Central memory CD8-positive, alpha-beta T cell (primary cell): ENCODE results near the gene ANAPC16.
A peak's percentile ranks its signal among the peaks of the same experiment; 100 is the strongest.

ENCODE experiments used
- ATAC-seq: fragments of 150-1000 bp; cut with Tn5 transposase; replicated peaks from 2 replicates; pipeline ENCODE4 v1.10.0; 2022; ENCODE audit warnings: mild to moderate bottlenecking, moderate FRiP score, moderate number of reproducible peaks; ENCODE audit not compliant: poor library complexity, severe bottlenecking; ENCODE audit errors: extremely low read depth
- DNase-seq, 2 donors: peaks; one replicate each; pipeline ENCODE4 v3.0.0; 2021; ENCODE audit warnings: low spot score in 2 of 2
- H3K27ac Mint-ChIP-seq: one replicate; pipeline ENCODE4 v1.8.0; 2022; ENCODE audit warnings: low read depth, mild to moderate bottlenecking, moderate library complexity, mixed read lengths
- H3K27me3 Mint-ChIP-seq: one replicate; pipeline ENCODE4 v1.8.0; 2022; ENCODE audit warnings: mixed read lengths
- H3K36me3 Mint-ChIP-seq: one replicate; pipeline ENCODE4 v1.8.0; 2022; ENCODE audit warnings: mild to moderate bottlenecking, moderate library complexity, mixed read lengths; ENCODE audit not compliant: insufficient read depth
- H3K4me1 Mint-ChIP-seq: one replicate; pipeline ENCODE4 v1.8.0; 2022; ENCODE audit warnings: mixed read lengths
- H3K4me3 Mint-ChIP-seq: one replicate; pipeline ENCODE4 v1.8.0; 2022; ENCODE audit warnings: mild to moderate bottlenecking, moderate library complexity, mixed read lengths
- H3K9me3 Mint-ChIP-seq: one replicate; pipeline ENCODE4 v1.8.0; 2022; ENCODE audit warnings: mixed read lengths

Gene ANAPC16

GRCh38 chr10:72215611-72216549 lies at the start of gene ANAPC16, which contains the start of gene ASCC1:
Gene ANAPC16 (plus strand): TSS chr10:72216012. CDS start chr10:72223915, 7,903 bp downstream.
Gene ASCC1 (minus strand): TSS chr10:72216276. CDS start chr10:72213298, 2,978 bp downstream.
- ATAC-seq (peak; percentile 85), DNase-seq (peak; percentile 93 to 95)
- peaks cover 19% of the 10 kb centered on the region for H3K4me1 Mint-ChIP-seq
- H3K27me3 Mint-ChIP-seq = no peaks in the 10 kb centered on the region
- H3K36me3 Mint-ChIP-seq = peaks cover 35% of the 10 kb centered on the region
- H3K4me3 Mint-ChIP-seq = peak within 1 kb of the TSS; percentile 82
- H3K27ac Mint-ChIP-seq = peak within 1 kb of the TSS; percentile 90
- H3K9me3 Mint-ChIP-seq = no peaks in the 10 kb centered on the region

DNA sequence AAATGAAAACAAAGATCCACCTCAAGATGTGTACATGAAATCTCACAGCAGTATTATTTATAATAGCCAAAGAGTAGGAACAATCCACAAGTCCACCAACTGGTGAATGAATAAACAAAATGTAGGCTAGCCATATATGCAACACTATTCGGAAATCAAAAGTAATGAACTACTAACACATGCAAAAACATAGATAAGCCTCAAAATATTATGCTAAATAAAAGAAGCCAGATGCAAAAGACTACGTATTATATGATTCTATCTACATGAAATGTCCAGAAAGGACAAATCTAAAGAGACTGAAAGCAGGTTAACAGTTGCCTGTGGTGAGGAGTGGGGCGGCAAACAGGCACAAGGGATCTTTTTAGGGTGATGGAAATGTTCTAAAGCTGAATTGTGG lies 48.7 kb upstream of the ANAPC16 start:
- DNase-seq = no peak
- H3K4me3 Mint-ChIP-seq = no peak overlapping the region
- H3K36me3 Mint-ChIP-seq = peaks cover 2% of the 10 kb centered on the region
- ATAC-seq = no peak
- H3K27ac Mint-ChIP-seq = no peak overlapping the region
- peaks cover 6% of the 10 kb centered on the region for H3K4me1 Mint-ChIP-seq
- no peaks in the 10 kb centered on the region for H3K27me3 Mint-ChIP-seq
- no peaks in the 10 kb centered on the region for H3K9me3 Mint-ChIP-seq

DNA sequence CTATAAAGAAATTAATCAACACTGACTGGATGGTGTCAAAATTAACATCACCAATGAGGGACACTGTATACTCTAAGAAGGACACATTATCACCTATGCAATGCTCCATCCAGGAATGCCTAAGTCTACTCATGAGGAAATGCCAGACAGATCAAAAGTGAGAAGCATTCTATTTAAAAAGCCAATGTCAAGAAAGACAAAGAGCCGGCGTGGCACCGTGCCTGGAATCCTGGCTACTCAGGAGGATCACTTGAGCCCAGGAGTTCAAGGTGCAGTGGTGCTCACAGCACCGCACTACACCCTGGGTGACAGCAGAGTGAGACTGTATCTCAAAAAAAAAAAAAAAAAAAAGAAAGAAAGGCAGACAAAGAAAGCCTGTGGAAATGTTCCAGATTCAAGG lies 45.5 kb upstream of the ANAPC16 start:
- DNase-seq = no peak
- Mint-ChIP-seq H3K4me1 (peaks cover 6% of the 10 kb centered on the region), H3K36me3 (peaks cover 2% of the 10 kb centered on the region), H3K27me3 (no peaks in the 10 kb centered on the region), H3K4me3 (no peak overlapping the region), H3K27ac (peak overlapping the region; percentile 69), H3K9me3 (no peaks in the 10 kb centered on the region)
- ATAC-seq = no peak

DNA sequence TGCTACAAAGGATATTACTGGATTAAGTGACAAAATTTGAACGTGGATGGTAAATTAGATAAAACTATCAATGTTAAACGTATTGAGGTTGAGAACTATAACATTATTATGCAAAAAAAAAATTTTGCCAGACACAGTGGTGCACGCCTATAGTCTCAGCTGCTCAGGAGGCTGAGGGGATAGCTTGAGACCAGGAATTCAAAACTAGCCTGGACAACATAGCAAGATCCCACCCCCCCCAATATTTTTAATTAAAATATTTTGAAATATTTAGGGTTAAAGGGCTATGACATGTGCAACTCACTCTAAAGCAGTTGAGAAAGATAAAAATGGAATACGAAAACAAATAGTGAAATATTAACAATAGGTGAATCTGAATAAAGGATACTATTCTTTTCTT lies 45.1 kb upstream of the ANAPC16 start:
- Mint-ChIP-seq H3K4me3 (no peak overlapping the region), H3K4me1 (peaks cover 6% of the 10 kb centered on the region), H3K36me3 (peaks cover 2% of the 10 kb centered on the region), H3K27me3 (no peaks in the 10 kb centered on the region), H3K27ac (peak overlapping the region; percentile 78), H3K9me3 (no peaks in the 10 kb centered on the region)
- DNase-seq (no peak), ATAC-seq (no peak)

- no peak overlapping the region for H3K4me3 Mint-ChIP-seq
- peak overlapping the region; percentile 78 for H3K27ac Mint-ChIP-seq
- ATAC-seq = no peak
- no peaks in the 10 kb centered on the region for H3K9me3 Mint-ChIP-seq
- H3K36me3 Mint-ChIP-seq = peaks cover 2% of the 10 kb centered on the region
- no peaks in the 10 kb centered on the region for H3K27me3 Mint-ChIP-seq
- H3K4me1 Mint-ChIP-seq = peaks cover 6% of the 10 kb centered on the region
- no peak for DNase-seq
Measured at GRCh38 chr10:72171175-72171630, 44.6 kb upstream of the ANAPC16 start.

DNA sequence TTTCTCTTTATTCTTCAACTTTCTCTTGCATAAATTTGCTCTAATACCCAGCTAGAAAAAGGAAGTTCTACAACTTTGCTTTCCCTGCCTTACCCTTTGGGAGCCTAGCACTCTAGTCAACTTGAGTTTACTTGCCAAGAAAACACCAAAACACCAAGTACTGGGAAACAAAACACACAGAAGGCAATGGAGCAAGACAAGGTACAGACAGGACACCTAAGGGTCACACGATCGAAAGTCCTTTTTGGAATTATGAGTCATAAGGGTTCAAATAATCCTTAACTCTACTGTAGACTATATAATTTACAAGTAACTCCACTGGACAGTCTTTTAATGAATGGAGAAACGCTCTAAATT lies 42.6 kb upstream of the ANAPC16 start:
- no peaks in the 10 kb centered on the region for H3K9me3 Mint-ChIP-seq
- H3K27me3 Mint-ChIP-seq = no peaks in the 10 kb centered on the region
- peaks cover 2% of the 10 kb centered on the region for H3K36me3 Mint-ChIP-seq
- ATAC-seq (no peak), DNase-seq (no peak)
- peaks cover 6% of the 10 kb centered on the region for H3K4me1 Mint-ChIP-seq
- no peak overlapping the region for H3K4me3 Mint-ChIP-seq
- H3K27ac Mint-ChIP-seq = no peak overlapping the region

DNA sequence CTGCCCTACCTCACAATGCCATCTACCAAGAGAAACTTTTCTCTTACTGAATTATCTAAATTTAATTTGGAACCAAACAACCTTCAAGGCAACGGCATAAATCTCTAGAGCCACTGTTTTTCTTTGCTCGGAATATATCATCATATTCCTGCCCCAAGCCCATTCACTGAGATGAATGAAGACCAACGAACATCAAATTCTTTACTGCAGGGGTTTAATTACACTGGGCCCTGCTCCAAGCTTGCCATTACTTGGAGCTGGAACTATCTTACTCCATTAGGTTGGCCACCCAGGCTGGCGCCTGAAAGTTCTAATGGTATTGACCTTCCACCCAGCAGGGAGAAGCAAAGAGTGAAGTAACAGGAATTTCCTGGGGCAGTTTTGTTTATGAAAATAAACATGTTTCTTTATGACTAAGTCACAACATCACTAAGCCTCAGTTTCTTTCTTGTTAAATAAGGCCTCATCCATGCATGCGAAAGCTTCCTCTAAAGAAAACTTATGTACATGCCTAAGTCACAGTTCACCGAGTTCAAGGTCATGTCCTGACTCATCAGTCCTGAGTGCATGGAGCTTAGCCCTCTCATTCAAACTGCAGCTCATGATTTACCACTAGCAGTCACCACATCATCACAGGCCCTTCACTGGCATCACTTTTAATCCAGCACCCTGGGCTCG lies 42.1 kb upstream of the ANAPC16 start:
- peaks cover 6% of the 10 kb centered on the region for H3K4me1 Mint-ChIP-seq
- H3K36me3 Mint-ChIP-seq = peaks cover 2% of the 10 kb centered on the region
- H3K27me3 Mint-ChIP-seq = no peaks in the 10 kb centered on the region
- ATAC-seq = no peak
- H3K4me3 Mint-ChIP-seq = no peak overlapping the region
- no peak for DNase-seq
- no peaks in the 10 kb centered on the region for H3K9me3 Mint-ChIP-seq
- H3K27ac Mint-ChIP-seq = no peak overlapping the region

- ATAC-seq (no peak), DNase-seq (no peak)
- H3K27ac Mint-ChIP-seq = no peak overlapping the region
- no peak overlapping the region for H3K4me3 Mint-ChIP-seq
- H3K4me1 Mint-ChIP-seq = peaks cover 6% of the 10 kb centered on the region
- H3K27me3 Mint-ChIP-seq = no peaks in the 10 kb centered on the region
- peaks cover 2% of the 10 kb centered on the region for H3K36me3 Mint-ChIP-seq
- no peaks in the 10 kb centered on the region for H3K9me3 Mint-ChIP-seq
Measured at GRCh38 chr10:72174297-72174662, 41.5 kb upstream of the ANAPC16 start.

- H3K4me3 Mint-ChIP-seq = no peak overlapping the region
- no peaks in the 10 kb centered on the region for H3K27me3 Mint-ChIP-seq
- ATAC-seq (no peak), DNase-seq (no peak)
- peaks cover 4% of the 10 kb centered on the region for H3K36me3 Mint-ChIP-seq
- peaks cover 6% of the 10 kb centered on the region for H3K4me1 Mint-ChIP-seq
- no peak overlapping the region for H3K27ac Mint-ChIP-seq
- no peaks in the 10 kb centered on the region for H3K9me3 Mint-ChIP-seq
Measured at GRCh38 chr10:72175149-72175548, 40.7 kb upstream of the ANAPC16 start.

- ATAC-seq = no peak
- H3K36me3 Mint-ChIP-seq = peaks cover 7% of the 10 kb centered on the region
- H3K4me1 Mint-ChIP-seq = no peaks in the 10 kb centered on the region
- H3K4me3 Mint-ChIP-seq = no peak overlapping the region
- H3K9me3 Mint-ChIP-seq = no peaks in the 10 kb centered on the region
- no peak overlapping the region for H3K27ac Mint-ChIP-seq
- no peak for DNase-seq
- no peaks in the 10 kb centered on the region for H3K27me3 Mint-ChIP-seq
Measured at GRCh38 chr10:72176701-72177100, 39.1 kb upstream of the ANAPC16 start.

- Mint-ChIP-seq H3K36me3 (peaks cover 7% of the 10 kb centered on the region), H3K27me3 (no peaks in the 10 kb centered on the region), H3K9me3 (no peaks in the 10 kb centered on the region), H3K27ac (peak overlapping the region; percentile 19), H3K4me3 (no peak overlapping the region), H3K4me1 (no peaks in the 10 kb centered on the region)
- no peak for DNase-seq
- no peak for ATAC-seq
Measured at GRCh38 chr10:72177454-72177853, 38.4 kb upstream of the ANAPC16 start.

- Mint-ChIP-seq H3K27ac (peak overlapping the region; percentile 64), H3K4me3 (no peak overlapping the region), H3K36me3 (peaks cover 13% of the 10 kb centered on the region), H3K9me3 (peaks cover 6% of the 10 kb centered on the region), H3K4me1 (peaks cover 5% of the 10 kb centered on the region), H3K27me3 (no peaks in the 10 kb centered on the region)
- DNase-seq = no peak
- no peak for ATAC-seq
Measured at GRCh38 chr10:72184156-72184555, 31.7 kb upstream of the ANAPC16 start.
